NCI-H1048 (cell line): ENCODE measurements around the gene ATXN2L.
"Not testable (repeated sequence)": the region's sequence is repeated elsewhere in the genome, so short reads cannot be mapped to it uniquely, and the experiment has no call there.

Experiments used
- DNase-seq: peaks from one replicate; lab custom pipeline; 2025; lab: John Stamatoyannopoulos, UW

The ATXN2L gene, protein sequence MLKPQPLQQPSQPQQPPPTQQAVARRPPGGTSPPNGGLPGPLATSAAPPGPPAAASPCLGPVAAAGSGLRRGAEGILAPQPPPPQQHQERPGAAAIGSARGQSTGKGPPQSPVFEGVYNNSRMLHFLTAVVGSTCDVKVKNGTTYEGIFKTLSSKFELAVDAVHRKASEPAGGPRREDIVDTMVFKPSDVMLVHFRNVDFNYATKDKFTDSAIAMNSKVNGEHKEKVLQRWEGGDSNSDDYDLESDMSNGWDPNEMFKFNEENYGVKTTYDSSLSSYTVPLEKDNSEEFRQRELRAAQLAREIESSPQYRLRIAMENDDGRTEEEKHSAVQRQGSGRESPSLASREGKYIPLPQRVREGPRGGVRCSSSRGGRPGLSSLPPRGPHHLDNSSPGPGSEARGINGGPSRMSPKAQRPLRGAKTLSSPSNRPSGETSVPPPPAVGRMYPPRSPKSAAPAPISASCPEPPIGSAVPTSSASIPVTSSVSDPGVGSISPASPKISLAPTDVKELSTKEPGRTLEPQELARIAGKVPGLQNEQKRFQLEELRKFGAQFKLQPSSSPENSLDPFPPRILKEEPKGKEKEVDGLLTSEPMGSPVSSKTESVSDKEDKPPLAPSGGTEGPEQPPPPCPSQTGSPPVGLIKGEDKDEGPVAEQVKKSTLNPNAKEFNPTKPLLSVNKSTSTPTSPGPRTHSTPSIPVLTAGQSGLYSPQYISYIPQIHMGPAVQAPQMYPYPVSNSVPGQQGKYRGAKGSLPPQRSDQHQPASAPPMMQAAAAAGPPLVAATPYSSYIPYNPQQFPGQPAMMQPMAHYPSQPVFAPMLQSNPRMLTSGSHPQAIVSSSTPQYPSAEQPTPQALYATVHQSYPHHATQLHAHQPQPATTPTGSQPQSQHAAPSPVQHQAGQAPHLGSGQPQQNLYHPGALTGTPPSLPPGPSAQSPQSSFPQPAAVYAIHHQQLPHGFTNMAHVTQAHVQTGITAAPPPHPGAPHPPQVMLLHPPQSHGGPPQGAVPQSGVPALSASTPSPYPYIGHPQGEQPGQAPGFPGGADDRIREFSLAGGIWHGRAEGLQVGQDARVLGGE

DNA sequence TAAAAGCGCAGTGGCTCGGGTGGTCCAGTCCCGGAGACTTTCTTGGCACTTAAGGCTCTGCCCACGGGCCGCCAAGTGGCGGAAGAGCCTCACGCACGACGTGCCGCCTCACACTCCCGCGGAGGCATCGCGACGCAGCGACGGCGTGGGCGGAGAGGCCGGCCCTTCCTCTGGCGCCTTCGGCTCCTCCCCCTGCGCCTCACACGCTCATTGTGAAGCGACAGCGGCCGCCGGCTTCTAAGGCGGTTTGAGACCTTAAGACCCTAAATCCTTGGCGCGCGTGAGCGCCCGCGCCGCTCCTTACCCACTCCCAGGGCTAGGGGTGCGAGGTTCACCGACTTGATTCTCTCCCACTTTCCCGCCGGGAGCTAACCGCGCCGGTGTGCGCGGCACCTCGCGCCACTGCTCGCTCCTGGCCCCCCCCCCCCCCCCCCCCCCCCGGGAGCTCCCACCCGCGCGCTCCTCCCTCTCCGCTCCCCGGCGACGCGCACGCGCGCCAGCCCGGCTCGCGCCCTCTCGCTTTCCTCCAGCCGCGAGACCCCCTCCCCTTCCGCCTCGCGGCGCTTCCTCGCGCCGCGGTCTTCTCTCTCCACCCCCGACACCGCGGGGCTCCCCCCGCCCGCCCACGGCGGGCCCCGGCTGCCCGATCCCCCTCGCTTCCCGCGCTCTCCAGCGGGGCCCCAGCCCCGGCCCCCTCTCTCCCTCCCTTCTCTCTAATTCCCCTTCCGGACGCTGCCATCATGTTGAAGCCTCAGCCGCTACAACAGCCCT is at the start of gene ATXN2L:
Gene ATXN2L (plus strand): TSS at position 480 of the 771 bp plus-strand sequence. CDS start 261 bp downstream, at position 741.
- DNase-seq: peak; percentile 77

DNA sequence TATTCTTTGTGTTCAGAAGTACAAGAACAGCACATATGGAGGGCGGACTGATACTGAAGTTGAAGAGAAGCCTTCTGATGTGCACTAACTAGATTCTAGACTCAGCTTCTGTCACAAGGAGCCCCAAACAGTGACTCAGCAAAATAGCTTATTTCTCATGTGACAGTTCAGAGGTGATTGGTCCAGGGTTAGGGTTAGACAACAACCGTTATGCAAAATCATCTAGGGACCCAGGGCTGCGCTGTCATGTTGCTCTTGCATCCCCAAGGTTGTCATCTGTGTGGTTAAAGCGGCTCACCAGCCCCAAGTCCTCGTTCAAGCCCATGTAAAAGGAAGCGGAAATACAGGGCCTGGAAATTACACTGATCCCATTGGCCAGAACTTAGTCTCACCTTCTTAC is 41.1 kb upstream of the ATXN2L start:
- DNase-seq: not testable (repeated sequence)

DNA sequence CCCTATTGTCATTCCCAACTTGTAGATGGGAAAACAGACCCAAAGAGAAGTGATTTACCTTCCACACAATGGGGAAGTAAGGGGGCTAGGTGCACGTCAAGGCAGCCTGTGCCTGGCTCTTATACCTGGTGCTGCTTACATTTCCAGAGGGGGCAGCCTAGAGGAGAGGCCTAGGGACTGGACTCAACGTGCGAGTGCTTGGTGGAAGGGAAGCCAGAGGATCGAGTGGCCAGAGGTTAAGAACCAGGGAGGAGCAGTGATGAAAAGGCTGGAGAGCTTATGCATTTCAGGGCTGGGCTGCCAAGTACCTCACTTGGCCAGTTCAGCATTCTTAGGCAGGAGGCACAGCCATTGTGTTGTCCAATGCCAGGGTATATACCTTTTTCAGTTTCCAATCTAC is 40.4 kb upstream of the ATXN2L start:
- not testable (repeated sequence) for DNase-seq

DNA sequence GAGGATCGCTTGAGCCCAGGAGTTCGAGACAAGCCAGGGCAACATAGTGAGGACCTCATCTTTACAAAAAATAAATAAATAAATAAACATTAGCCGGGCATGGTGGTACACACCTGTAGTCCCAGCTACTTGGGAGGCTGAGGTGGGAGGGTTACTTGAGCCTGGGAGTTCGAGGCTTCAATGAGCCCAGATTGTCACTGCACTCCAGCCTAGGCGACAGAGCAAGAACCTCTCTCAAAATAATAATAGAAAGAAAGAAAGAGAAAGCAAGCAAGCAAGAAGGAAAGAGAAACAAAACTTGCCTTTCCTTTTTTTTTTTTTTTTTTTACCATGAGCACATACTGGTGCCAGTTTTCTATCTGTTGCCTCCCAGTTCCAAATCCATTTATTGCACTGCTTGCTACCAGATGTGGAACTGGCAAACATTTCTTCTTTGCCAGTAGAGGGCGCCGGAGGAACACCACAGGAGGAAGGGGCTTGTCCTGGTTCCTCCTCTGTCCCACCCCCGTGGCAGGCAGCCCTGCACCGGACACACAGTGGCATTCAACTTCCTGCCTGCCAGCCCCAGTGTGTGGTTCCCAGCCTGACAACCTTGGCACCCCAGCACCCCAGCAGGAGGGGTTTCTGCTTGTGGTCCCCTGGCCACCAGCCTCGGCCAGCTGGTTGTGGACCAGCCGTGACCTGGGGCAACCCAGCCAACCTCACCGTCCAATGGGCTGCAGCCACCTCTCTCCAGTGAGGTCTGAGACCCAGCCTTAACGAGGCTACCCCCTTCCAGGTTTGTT is 20.4 kb upstream of the ATXN2L start:
- not testable (repeated sequence) for DNase-seq

DNA sequence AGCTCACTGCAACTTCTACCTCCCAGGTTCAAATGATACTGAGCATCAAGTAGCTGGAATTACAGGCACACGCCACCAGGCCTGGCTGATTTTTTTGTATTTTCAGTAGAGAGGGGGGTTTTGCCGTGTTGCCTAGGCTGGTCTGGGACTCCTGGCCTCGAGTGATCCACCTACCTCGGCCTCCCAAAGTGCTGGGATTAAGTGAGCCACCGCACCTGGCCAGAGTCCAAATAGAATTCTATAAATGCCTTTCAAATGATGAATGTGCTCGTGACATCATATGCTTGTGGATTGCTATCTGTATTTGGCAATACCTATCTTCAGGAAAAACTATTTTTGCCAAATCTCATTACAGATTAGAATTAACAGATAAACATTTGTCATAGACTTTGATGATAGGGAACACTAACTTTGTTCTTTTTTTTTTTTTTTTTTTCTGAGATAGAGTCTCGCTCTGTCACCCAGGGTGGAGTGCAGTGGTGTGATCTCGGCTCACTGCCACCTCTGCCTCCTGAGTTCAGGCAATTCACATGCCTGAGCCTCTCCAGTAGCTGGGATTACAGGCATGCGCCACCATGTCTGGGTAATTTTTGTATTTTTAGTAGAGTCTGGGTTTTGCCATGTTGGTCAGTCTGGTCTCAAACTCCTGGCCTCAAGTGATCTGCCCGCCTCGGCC is 15.2 kb upstream of the ATXN2L start:
- DNase-seq: not testable (repeated sequence)

DNA sequence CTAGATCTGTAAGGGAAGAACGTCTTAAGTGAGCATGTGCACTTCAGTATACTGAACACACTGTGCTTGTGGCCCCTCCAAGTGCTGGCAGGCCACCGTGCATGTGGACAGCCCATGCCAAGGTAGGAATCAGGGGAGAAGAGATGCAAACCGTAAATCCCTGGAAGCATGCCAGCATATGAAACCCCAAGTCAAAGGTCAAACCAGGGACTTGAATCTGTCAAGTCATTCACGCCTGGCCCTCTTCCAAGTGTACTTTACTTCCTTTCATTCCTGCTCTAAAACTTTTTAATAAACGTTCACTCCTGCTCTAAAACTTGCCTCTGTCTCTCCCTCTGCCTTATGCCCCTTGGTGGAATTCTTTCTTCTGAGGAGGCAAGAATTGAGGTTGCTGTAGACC is 2.8 kb upstream of the ATXN2L start:
- no peak for DNase-seq

DNA sequence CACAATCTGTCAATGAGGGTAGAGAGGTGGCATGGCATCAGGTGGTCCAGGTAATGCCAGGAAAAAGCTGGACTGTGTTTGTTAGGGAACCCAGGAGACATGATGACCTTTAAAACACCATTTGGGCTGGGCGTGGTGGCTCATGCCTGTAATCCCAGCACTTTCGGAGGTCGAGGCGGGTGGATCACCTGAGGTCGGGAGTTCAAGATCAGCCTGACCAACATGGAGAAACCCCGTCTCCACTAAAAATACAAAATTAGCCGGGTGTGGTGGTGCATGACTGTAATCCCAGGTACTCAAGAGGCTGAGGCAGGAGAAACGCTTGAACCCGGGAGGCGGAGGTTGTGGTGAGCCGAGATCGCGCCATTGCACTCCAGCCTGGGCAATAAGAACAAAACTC is 2.3 kb upstream of the ATXN2L start:
- DNase-seq: not testable (repeated sequence)

DNA sequence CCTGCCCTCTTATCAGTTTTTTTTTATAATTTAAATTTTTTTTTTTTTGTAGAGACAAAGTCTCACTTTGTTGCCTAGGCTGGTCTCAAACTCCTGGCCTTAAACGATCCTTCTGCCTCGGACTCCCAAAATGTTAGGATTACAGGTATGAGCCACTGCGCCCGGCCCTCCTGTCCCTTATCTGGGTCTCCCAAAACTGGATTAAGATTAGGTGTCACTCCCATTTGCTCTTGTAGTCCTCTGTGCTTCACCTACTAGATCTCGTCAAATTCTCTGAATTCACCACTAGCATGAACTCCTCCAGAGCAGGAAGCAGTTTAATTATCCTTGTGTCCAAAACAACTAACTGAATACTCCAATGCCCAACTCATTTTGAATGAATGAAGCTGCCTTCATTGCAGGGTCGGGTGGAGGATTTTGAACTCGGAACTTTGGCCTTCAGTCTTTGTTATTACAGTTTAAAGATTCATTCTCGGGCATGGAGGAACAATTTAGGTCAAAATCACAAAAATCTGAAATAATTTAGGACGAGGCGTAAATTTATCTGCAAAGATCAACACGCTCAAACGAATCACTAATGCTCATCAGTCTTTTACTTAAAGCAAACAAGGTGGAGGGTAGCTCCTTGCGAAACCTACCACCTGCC is 802 bp upstream of the ATXN2L start:
- DNase-seq: no peak

DNA sequence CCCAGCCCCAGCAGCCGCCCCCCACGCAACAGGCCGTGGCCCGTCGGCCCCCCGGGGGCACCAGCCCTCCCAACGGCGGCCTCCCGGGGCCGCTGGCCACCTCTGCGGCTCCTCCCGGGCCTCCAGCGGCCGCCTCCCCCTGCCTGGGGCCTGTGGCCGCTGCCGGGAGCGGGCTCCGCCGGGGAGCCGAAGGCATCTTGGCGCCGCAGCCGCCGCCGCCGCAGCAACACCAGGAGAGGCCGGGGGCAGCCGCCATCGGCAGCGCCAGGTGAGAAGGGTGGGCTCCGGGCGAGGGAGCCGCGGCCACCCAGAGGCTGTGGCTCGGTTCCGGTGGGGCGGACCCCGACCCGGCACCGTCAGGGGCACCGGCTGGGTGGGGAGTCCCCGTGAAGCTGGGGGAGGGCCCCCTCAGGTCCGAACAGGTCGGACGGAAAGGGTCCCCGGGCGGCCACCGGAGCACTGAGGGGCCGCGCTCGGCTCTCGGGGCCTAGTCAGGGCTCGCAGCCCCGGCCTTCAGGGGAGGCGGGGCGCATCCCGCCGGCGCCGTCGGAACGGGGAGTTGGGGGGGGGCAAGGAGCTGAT is 583 bp downstream of the ATXN2L start:
- no peak for DNase-seq

DNA sequence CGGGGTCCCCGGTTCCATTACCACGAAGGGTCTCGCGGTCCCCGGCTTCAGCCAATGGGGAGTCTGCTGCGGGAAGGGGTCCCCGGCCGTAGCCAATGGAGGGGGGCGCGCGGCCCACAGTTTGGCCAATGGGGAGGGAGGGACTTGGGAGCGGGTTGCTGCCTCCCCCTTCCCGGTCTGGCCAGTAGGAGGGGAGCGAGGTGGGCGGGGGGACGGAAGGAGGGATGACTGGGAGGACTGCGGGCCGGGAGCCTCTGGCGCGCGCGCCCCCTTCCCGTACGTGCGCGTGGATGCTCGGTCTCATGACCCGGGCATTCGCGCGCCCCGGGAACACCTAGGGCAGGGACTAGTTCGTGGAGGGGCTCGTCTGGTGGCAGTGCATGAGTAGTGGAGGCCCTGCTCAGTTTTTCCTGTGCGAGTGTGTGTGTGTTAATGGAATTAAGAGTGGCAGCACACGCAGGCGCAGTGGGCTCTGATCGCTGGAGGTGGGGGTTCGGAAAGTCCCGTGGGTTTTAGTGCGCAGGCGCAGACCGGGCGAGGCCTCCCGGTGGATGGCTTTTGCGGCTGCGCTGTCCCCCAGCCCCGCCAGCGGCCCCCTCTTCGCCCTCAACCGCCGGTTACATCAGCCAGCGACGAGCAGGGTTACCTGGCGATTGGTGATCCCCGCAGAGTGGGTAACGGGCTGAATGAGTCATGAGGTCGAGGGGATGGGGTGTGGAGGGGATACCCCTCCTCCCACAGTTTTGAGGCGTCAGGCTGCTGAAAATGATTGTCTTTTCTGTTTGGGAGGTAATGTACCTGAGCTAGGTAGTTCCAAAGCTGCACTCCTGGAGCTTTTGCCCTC is 1.3 kb downstream of the ATXN2L start:
- DNase-seq: peak; percentile 85

DNA sequence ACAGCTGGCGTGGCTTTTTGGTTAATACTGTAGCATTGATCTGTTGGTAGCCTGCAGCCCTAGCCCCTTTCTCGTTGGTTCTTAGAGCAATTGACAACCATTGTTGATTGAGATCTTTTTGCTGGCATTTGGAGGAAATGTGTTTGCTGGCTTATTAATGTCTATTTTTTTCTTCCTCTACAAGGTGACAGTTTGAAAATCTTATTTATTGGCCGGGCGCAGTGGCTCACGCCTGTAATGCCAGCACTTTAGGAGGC is 1.8 kb downstream of the ATXN2L start:
- DNase-seq: no peak

DNA sequence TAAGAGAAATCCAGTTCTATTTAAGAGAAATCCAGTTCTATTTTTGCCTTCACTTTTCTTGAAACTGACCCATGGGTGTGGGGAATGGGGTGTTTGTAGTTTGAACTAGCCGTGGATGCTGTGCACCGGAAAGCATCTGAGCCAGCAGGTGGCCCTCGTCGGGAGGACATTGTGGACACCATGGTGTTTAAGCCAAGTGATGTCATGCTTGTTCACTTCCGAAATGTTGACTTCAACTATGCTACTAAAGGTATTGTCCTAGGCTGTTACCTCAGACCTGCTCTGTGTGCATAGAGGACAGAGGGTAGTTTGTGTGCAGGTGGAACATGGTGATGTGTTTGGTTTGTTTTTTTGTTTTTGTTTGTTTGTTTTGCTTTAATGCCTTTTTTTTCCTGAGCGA is 3.3 kb downstream of the ATXN2L start:
- no peak for DNase-seq

DNA sequence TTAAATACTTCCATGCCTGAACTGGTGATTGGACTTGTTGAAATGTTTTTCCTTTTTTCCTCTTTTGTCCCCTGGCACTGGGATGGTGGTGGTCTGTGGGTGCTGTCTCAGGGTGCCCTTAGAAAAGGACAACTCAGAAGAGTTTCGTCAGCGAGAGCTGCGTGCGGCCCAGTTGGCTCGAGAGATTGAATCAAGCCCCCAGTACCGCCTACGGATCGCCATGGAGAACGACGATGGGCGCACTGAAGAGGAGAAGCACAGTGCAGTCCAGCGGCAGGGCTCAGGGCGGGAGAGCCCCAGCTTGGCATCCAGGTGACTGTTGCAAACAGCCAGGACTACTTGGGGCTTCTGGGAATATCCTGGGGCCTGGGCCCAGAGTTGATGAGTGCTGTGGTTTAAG is 6.9 kb downstream of the ATXN2L start:
- DNase-seq: no peak

DNA sequence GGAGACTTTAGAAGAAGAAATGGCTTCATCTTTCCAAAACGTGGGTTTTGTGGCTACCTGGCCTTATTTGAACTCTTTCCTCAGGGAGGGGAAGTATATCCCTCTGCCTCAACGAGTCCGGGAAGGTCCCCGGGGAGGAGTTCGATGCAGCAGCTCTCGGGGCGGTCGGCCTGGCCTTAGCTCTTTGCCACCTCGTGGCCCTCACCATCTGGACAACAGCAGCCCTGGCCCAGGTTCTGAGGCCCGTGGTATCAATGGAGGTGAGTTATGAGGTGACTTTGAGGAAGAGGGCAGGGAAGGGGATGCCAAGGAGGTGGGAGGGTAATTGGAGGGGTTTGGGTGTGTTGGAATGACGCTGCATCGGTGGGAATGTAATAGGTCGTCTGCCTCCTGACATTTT is 7.7 kb downstream of the ATXN2L start:
- DNase-seq: no peak

DNA sequence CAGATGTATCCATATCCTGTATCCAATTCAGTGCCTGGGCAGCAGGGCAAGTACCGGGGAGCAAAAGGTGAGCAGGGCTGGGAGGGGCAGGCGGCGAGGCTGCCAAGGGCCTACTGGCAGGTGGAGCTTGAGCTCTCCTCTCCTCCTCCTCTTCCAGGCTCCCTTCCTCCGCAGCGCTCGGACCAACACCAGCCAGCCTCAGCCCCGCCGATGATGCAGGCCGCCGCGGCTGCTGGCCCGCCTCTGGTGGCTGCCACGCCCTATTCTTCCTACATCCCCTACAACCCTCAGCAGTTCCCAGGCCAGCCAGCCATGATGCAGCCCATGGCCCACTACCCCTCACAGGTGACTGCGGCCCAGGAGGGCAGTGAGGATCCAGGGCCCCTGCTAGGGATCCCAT is 11.6 kb downstream of the ATXN2L start:
- no peak for DNase-seq

DNA sequence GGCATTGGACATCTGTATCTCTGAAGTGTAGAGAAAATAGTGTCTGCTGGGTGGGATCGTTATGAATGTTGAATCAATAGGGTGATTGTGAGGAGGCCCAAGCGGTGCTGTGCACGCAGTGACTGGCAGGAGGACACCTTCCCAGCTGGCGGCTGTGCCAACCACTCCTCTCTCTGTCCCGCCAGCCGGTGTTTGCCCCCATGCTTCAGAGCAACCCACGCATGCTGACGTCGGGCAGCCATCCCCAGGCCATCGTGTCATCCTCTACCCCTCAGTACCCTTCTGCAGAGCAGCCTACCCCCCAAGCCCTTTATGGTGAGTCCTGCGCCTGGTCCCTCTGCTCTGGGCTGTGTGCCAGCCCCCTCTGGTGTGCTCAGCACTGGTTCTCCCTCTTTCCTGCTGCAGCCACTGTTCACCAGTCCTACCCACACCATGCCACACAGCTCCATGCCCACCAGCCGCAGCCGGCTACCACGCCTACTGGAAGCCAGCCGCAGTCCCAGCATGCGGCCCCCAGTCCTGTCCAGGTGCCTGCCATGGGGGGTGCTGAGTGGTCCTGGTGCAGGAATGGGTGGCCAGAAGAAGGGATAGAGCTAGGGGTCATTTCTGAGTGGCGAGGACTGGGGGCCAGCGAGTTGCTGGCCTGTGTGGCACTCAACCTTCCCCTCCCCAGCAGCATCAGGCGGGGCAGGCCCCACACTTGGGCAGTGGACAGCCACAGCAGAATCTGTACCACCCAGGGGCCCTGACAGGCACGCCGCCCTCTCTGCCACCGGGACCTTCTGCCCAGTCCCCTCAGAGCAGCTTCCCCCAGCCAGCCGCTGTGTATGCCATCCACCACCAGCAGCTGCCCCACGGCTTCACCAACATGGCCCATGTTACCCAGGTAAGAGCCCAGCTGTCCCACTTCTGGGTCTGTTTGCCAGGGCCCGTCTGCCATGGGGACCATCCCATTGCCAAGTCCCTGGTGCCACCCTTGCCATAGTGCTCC is 12.4 kb downstream of the ATXN2L start:
- DNase-seq: no peak

DNA sequence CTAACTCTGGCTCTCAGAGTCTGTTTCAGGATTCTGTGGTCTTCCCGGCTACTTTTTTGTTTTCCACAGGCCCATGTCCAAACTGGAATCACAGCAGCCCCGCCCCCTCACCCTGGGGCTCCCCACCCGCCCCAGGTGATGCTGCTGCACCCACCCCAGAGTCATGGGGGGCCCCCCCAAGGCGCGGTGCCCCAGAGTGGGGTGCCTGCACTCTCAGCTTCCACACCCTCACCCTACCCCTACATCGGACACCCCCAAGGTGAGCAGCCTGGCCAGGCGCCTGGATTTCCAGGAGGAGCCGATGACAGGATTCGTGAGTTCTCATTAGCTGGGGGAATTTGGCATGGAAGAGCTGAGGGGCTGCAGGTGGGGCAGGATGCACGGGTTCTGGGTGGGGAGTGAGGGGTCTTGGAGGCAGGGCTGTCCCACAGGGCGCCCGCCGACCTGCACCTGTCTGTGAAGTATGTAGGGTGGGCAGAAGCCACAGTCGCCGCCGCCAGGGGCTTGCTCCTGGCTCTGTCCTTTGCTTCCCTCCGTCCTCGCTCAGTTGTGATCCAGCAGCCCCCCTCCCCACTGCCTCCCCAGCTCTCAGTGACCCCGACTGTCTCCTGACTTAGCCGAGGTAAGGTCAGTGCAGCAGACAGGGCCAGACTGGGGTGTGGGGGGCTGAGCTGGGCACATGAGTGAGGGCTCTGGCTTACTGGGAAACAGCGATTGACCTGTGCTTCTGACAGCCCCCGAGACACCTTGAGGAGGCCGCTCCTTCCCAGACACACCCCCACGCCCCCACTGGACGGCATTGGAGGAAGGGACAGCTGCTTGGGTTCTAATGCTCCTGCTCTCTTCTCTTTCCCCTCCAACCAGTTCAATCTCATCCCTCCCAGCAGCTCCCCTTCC is 13.3 kb downstream of the ATXN2L start:
- no peak for DNase-seq
